GM12891 (cell line): Measurements from ENCODE around the gene MYO9A.

Experiments used
- POLR2A ChIP-seq: IDR thresholded peaks from 2 replicates; pipeline ENCODE4 v1.6.1; 2011; ENCODE audit warnings: low read depth, low read length, control low read depth
- POLR2AphosphoS5 ChIP-seq: IDR thresholded peaks from 2 replicates; pipeline ENCODE4 v1.6.1; 2011; ENCODE audit warnings: low read depth, low read length, control low read depth
- SPI1 ChIP-seq: IDR thresholded peaks from 2 replicates; pipeline ENCODE4 v1.6.1; 2011; ENCODE audit warnings: low read depth, low read length, control low read depth

DNA sequence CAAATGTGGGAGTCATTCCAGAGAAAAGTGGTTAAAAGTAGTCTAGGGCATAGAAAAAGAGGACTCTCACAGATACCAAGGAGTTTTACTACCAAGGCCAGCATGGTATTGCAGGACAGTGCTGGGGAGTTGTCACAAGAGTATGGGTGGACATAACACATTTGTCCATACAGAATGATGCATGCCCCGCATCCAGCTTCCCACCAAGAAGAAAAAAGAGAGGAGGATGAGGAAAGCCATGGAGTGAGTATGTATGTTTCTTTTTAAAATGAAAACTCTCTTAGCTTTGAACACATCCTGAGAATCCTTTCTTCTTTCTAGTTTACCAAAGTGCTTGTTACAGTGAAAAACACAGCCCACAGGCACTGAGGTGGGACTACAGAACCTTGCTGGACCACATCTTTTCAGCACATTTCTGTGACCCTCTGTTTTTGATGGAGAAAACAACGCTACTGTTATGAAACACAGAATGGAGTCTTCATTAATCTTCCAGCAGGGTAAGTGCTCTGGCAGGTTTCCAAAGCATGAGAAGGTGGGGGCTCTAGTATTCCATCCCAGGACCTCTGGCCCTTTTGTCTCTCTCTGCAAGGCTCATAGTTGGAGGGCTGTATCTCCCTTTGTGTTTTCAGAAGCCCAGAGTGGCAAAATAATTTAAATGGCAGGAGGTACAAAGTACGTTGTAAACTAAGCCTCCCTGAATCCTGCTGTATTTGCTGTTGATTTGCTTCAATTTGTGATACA is 294.9 kb downstream of the MYO9A start:
- no peak for TF ChIP-seq POLR2AphosphoS5
- TF ChIP-seq SPI1: no peak
- no peak for TF ChIP-seq POLR2A
